AG10803 (cell line): ENCODE results near the gene KCTD4.
"Not testable (repeated sequence)": the region's sequence is repeated elsewhere in the genome, so short reads cannot be mapped to it uniquely, and the experiment has no call there.

Experiments used
- DNase-seq: peaks from one replicate; pipeline ENCODE4 v3.0.0; 2010; ENCODE audit warnings: low read depth
- H3K4me3 ChIP-seq: 2 replicates; pipeline ENCODE4 v1.5.1; 2011; ENCODE audit warnings: mild to moderate bottlenecking, low read length, control low read depth
- CTCF ChIP-seq: conservative IDR thresholded peaks from 2 replicates; pipeline ENCODE4 v1.5.1; 2011; ENCODE audit warnings: mild to moderate bottlenecking, low read length, control low read depth, inconsistent platforms

KCTD4 gene

GRCh38 chr13:45200701-45201232, at the start of gene KCTD4:
TSS of gene KCTD4 (minus strand) at chr13:45201045. CDS start at chr13:45194567, 6,478 bp downstream.
- TF ChIP-seq CTCF, result no peak
- DNase-seq, result peak; percentile 66
- H3K4me3 ChIP-seq, result peak within 1 kb of the TSS; percentile 1; the same call in 1 of the 2 replicates

- TF ChIP-seq CTCF, result no peak
- DNase-seq, result no peak
Observed at GRCh38 chr13:45249662-45250061, 48.8 kb upstream of the KCTD4 start.

GRCh38 chr13:45244736-45245135, 43.9 kb upstream of the KCTD4 start:
- H3K4me3 ChIP-seq, result not testable (repeated sequence)
- peak; percentile 53 for DNase-seq

More at GRCh38 chr13:45249662-45250061, 48.8 kb upstream of the KCTD4 start:
- H3K4me3 ChIP-seq, result no peak overlapping the region

- DNase-seq, result no peak
- TF ChIP-seq CTCF, result no peak
- H3K4me3 ChIP-seq, result no peak overlapping the region
Observed at GRCh38 chr13:45243077-45243476, 42.2 kb upstream of the KCTD4 start.

- H3K4me3 ChIP-seq, result no peak overlapping the region
- no peak for DNase-seq
- no peak for TF ChIP-seq CTCF
Observed at GRCh38 chr13:45242524-45242923, 41.7 kb upstream of the KCTD4 start.

GRCh38 chr13:45242070-45242469, 41.2 kb upstream of the KCTD4 start:
- H3K4me3 ChIP-seq, result no peak overlapping the region; the same call in 1 of the 2 replicates
- peak; percentile 52 for DNase-seq

GRCh38 chr13:45240143-45240542, 39.3 kb upstream of the KCTD4 start:
- DNase-seq, result peak; percentile 9
- H3K4me3 ChIP-seq, result no peak overlapping the region
- TF ChIP-seq CTCF, result no peak

More at GRCh38 chr13:45242070-45242469, 41.2 kb upstream of the KCTD4 start:
- no peak for TF ChIP-seq CTCF
